Activated B cell treated with CpG ODN at 0.5 μM for 24 hours (primary cell): ENCODE data around the gene TMEM181. TPM values are rescaled to one million over a fixed set of nuclear protein-coding genes. Genes with fewer than 3 reads are reported as not detected.

Source experiments
- ATAC-seq: fragments of 200-7000 bp; cut with Tn5 transposase; one replicate; pipeline ENCODE4 v1.10.0; 2021; ENCODE audit warnings: low read depth, mild to moderate bottlenecking, moderate library complexity
- CTCF ChIA-PET: fragments of 350-600 bp; sonication (Branson Sonifier 250); formaldehyde crosslinking; loops from one replicate; lab custom pipeline; 2021; ENCODE audit warnings: antibody characterized with exemption; lab: Charles Lee
- POLR2A ChIA-PET: fragments of 350-600 bp; sonication (Branson Sonifier 250); formaldehyde crosslinking; loops from one replicate; lab custom pipeline; 2021; ENCODE audit warnings: antibody characterized with exemption; lab: Charles Lee
- DNase-seq: peaks from one replicate; pipeline ENCODE4 v3.0.0; 2022
- H3K27ac Mint-ChIP-seq: one replicate; pipeline ENCODE4 v1.8.0; 2020; ENCODE audit warnings: mixed read lengths
- H3K27me3 Mint-ChIP-seq: one replicate; pipeline ENCODE4 v1.8.0; 2021; ENCODE audit warnings: mixed read lengths
- H3K36me3 Mint-ChIP-seq: one replicate; pipeline ENCODE4 v1.8.0; 2021; ENCODE audit warnings: low read depth, mixed read lengths
- H3K4me1 Mint-ChIP-seq: one replicate; pipeline ENCODE4 v1.8.0; 2021; ENCODE audit warnings: mixed read lengths
- H3K4me3 Mint-ChIP-seq: one replicate; pipeline ENCODE4 v1.8.0; 2020; ENCODE audit warnings: mild to moderate bottlenecking, mixed read lengths
- H3K9me3 Mint-ChIP-seq: one replicate; pipeline ENCODE4 v1.8.0; 2020; ENCODE audit warnings: mixed read lengths
- intact Hi-C: fragments of 100-400 bp; cut with micrococcal nuclease; formaldehyde crosslinking; loops from one replicate; pipeline ENCODE4 v1.15.1; 2024
- total RNA-seq: library from RNA; stranded (reverse); gene quantifications from 2 replicates; pipeline ENCODE4 v1.2.3, GENCODE V29; 2022
- TF ChIP-seq, protein P1 (sequence below): fragments of 200-600 bp; IDR thresholded peaks from one replicate; pipeline ENCODE4 v1.8.0; 2022; ENCODE audit warnings: antibody characterized with exemption, mild to moderate bottlenecking

Gene TMEM181
- total RNA-seq, 1 donor from 2014 or later, result 8.8 TPM

DNA sequence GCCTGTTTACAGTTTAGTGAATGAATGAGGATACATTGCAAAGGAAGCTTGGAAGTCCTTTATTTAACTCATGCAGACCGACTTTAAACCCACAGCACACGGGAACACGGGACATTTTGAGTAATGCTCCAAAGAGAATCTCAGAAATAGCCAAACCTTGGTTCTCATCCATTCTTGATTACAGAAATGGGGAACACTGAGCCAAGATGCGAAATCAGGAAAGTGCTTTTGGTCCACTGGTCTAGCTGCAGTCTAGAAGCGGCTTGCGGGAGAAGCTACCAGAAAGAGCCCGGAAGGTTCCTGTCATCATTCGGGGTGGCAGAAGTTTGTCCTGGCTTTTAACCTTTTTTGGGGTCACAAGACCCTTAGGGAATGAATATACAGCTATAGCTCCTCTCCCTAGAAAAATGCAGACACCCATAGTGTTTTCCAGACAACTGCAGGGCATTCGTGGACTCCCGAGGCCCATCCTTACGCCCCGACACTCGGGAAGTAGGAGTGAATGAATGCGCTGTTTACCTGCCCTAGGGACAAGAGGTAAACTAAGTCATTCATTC lies 475 bp upstream of the TMEM181 start:
- Mint-ChIP-seq H3K4me1 (peaks cover 24% of the 10 kb centered on the region), H3K9me3 (no peaks in the 10 kb centered on the region), H3K4me3 (peak overlapping the region; percentile 91), H3K27ac (peak overlapping the region; percentile 41), H3K27me3 (no peaks in the 10 kb centered on the region), H3K36me3 (peaks cover 3% of the 10 kb centered on the region)
- ATAC-seq (no peak), DNase-seq (no peak)
- TF ChIP-seq, protein P1, sequence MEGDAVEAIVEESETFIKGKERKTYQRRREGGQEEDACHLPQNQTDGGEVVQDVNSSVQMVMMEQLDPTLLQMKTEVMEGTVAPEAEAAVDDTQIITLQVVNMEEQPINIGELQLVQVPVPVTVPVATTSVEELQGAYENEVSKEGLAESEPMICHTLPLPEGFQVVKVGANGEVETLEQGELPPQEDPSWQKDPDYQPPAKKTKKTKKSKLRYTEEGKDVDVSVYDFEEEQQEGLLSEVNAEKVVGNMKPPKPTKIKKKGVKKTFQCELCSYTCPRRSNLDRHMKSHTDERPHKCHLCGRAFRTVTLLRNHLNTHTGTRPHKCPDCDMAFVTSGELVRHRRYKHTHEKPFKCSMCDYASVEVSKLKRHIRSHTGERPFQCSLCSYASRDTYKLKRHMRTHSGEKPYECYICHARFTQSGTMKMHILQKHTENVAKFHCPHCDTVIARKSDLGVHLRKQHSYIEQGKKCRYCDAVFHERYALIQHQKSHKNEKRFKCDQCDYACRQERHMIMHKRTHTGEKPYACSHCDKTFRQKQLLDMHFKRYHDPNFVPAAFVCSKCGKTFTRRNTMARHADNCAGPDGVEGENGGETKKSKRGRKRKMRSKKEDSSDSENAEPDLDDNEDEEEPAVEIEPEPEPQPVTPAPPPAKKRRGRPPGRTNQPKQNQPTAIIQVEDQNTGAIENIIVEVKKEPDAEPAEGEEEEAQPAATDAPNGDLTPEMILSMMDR, result no peak
- ChIA-PET CTCF (no interaction called here), POLR2A (no interaction called here)
- intact Hi-C loops, result no loop called here

DNA sequence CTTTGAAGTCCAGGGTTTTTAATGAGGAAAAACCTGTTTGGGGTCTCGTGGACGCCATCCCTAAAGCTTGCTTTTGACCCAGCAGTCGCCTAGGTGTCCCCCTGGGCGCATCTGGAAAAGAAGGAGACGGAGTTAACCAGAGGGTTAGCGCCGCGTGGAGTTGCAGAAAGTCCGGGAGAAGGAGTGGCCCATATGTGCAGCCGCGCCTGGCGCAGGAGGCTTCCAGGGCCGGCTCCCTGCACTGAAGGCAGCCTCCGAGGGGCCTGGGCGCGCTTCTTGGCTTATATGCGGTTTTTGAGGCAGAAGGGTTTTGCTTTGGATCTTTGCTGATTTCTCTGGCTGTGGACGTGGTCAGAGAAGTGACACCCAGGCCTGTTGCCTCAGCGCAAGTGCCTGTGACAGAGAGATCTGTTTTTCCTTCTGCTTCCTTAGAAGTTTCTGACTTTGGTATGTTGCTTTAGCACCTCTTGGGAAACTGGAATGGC lies 987 bp downstream of the TMEM181 start:
- Mint-ChIP-seq H3K4me3 (peak overlapping the region; percentile 91), H3K27me3 (no peaks in the 10 kb centered on the region), H3K36me3 (peaks cover 3% of the 10 kb centered on the region), H3K9me3 (no peaks in the 10 kb centered on the region), H3K27ac (peak overlapping the region; percentile 80), H3K4me1 (peaks cover 26% of the 10 kb centered on the region)
- intact Hi-C loops, result loop anchor here (1.0 to 2.0 kb wide), 5 partner anchors 25 to 392 kb away; partner anchors contain the start of genes DYNLT1, GTF2H5 and SERAC1
- DNase-seq (peak; percentile 21), ATAC-seq (no peak)
- TF ChIP-seq, protein P1, result no peak
- ChIA-PET CTCF (no interaction called here), POLR2A (interaction anchor here (0.6 to 0.7 kb wide), 3 partner anchors 535 to 1181 kb away, joined by 3 read pairs; no protein-coding TSS in a partner anchor)

DNA sequence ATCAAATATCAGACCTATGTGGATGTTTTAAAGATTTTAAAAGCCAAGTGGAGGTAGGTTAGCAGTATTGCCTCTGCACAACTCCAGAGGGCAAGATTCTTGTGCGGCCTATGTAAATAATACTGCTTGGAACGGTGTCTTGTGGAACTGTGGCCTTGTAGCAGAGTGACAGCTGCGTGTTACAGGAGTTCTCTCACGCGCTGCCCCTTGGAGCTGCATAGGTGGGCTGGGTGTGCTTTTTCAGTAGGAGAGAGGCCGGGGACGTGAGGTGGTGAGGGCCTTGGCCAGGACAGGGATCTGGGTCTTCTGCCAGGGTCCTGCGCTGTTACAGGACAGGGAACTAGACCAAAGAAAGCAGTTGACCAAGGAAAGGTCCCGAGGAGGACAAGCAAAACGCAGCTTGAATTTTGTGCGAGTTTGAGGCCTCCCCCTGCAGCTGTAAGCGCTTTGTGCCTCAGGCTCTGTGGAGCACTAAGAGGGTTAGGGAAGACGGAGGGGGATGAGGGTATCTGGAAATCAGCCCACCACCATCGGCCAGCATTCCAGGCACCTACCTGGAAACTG lies 1.5 kb downstream of the TMEM181 start:
- Mint-ChIP-seq H3K4me3 (peak overlapping the region; percentile 91), H3K36me3 (peaks cover 3% of the 10 kb centered on the region), H3K9me3 (no peaks in the 10 kb centered on the region), H3K27ac (peak overlapping the region; percentile 31), H3K4me1 (peaks cover 26% of the 10 kb centered on the region), H3K27me3 (no peaks in the 10 kb centered on the region)
- ChIA-PET CTCF (no interaction called here), POLR2A (interaction anchor here (0.6 to 0.7 kb wide), 3 partner anchors 536 to 1182 kb away, joined by 3 read pairs; no protein-coding TSS in a partner anchor)
- ATAC-seq (no peak), DNase-seq (no peak)
- intact Hi-C loops, result loop anchor here (2.0 kb wide), 2 partner anchors 329 to 393 kb away; partner anchors contain the start of genes GTF2H5 and SERAC1
- TF ChIP-seq, protein P1, result no peak

DNA sequence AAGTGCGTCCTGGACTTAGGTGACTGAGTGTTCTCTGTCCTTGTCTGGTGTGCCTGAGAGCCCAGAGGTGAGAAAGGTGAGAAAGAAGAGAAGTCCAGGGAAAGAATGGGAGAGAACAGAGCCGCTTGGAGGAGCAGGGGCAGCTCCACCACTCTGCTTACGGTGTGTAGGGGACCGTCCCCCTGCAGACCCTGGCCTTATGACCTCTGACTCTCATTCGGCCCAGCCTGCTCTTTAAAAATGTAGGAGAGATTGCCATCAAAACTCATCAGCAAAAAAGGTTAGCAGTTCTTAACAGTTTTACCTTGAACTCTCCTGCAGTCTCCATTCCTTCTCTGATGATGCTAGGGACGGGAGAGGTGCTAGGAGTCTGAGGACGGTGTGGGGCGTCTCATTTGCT lies 2.0 kb downstream of the TMEM181 start:
- no peak for ATAC-seq
- TF ChIP-seq, protein P1, result no peak
- Mint-ChIP-seq H3K27ac (no peak overlapping the region), H3K36me3 (peaks cover 3% of the 10 kb centered on the region), H3K4me1 (peaks cover 26% of the 10 kb centered on the region), H3K9me3 (no peaks in the 10 kb centered on the region), H3K4me3 (peak overlapping the region; percentile 32), H3K27me3 (no peaks in the 10 kb centered on the region)
- POLR2A ChIA-PET, result no interaction called here
- DNase-seq, result no peak
- CTCF ChIA-PET, result no interaction called here
- intact Hi-C loops, result loop anchor here (2.0 kb wide), 2 partner anchors 329 to 393 kb away; partner anchors contain the start of genes GTF2H5 and SERAC1
